H9 (cell line): ENCODE measurements around the gene CX3CR1. TPM values are rescaled to one million over a fixed set of nuclear protein-coding genes. Genes with fewer than 3 reads are reported as not detected.

ENCODE experiments used
- DNase-seq: peaks from one replicate; pipeline ENCODE4 v3.0.0-alpha.2; 2017
- H2AFZ ChIP-seq: one replicate; pipeline ENCODE4 v1.6.1; 2013; ENCODE audit warnings: mild to moderate bottlenecking, low read length, control low read depth, moderate library complexity
- H2AK5ac ChIP-seq: 2 replicates; pipeline ENCODE4 v1.6.1; 2013; ENCODE audit warnings: low read length, control low read depth, mixed read lengths; ENCODE audit not compliant: insufficient read length
- H2BK120ac ChIP-seq: one replicate; pipeline ENCODE4 v1.6.1; 2013; ENCODE audit warnings: low read depth, mild to moderate bottlenecking, low read length, control low read depth, inconsistent platforms; ENCODE audit not compliant: poor library complexity, severe bottlenecking
- H2BK12ac ChIP-seq: 2 replicates; pipeline ENCODE4 v1.6.1; 2013; ENCODE audit warnings: low read length, control low read depth, mixed read lengths, low read depth; ENCODE audit not compliant: insufficient read length
- H2BK15ac ChIP-seq: 2 replicates; pipeline ENCODE4 v1.6.1; 2013; ENCODE audit warnings: low read depth, low read length, control low read depth
- H2BK20ac ChIP-seq: one replicate; pipeline ENCODE4 v1.6.1; 2013; ENCODE audit warnings: low read depth, mild to moderate bottlenecking, low read length, control low read depth, inconsistent platforms; ENCODE audit not compliant: poor library complexity, severe bottlenecking
- H2BK5ac ChIP-seq: 2 replicates; pipeline ENCODE4 v1.6.1; 2013; ENCODE audit warnings: low read length, control low read depth, mixed read lengths; ENCODE audit not compliant: insufficient read length
- H3K14ac ChIP-seq: 2 replicates; pipeline ENCODE4 v1.6.1; 2013; ENCODE audit warnings: low read length, control low read depth; ENCODE audit not compliant: insufficient read depth
- H3K18ac ChIP-seq: 2 replicates; pipeline ENCODE4 v1.6.1; 2013; ENCODE audit warnings: low read depth, mild to moderate bottlenecking, mixed read lengths, low read length, control low read depth; ENCODE audit not compliant: insufficient read length
- H3K23ac ChIP-seq: 2 replicates; pipeline ENCODE4 v1.6.1; 2013; ENCODE audit warnings: low read length, control low read depth, mixed read lengths, low read depth; ENCODE audit not compliant: insufficient read length
- H3K23me2 ChIP-seq: 2 replicates; pipeline ENCODE4 v1.6.1; 2013; ENCODE audit warnings: low read depth, mild to moderate bottlenecking, mixed read lengths, low read length, control low read depth; ENCODE audit not compliant: insufficient read length, poor library complexity, severe bottlenecking
- H3K27ac ChIP-seq: 2 replicates; pipeline ENCODE4 v1.5.1; 2013; ENCODE audit warnings: low read length, control low read depth, mixed read lengths, low read depth; ENCODE audit not compliant: insufficient read length
- H3K27me3 ChIP-seq: 2 replicates; pipeline ENCODE4 v1.6.1; 2013; ENCODE audit warnings: low read length, control low read depth, inconsistent platforms; ENCODE audit not compliant: insufficient read depth
- H3K4ac ChIP-seq: 2 replicates; pipeline ENCODE4 v1.6.1; 2013; ENCODE audit warnings: low read depth, mild to moderate bottlenecking, control low read depth, inconsistent platforms, low read length, moderate library complexity
- H3K4me1 ChIP-seq: 2 replicates; pipeline ENCODE4 v1.6.1; 2013; ENCODE audit warnings: low read length, control low read depth, inconsistent platforms; ENCODE audit not compliant: insufficient read depth
- H3K4me2 ChIP-seq: 2 replicates; pipeline ENCODE4 v1.6.1; 2013; ENCODE audit warnings: low read length, control low read depth, mixed read lengths; ENCODE audit not compliant: insufficient read length, insufficient read depth
- H3K56ac ChIP-seq: 2 replicates; pipeline ENCODE4 v1.6.1; 2013; ENCODE audit warnings: low read depth, mild to moderate bottlenecking, mixed read lengths, low read length, control low read depth; ENCODE audit not compliant: insufficient read length
- H3K79me1 ChIP-seq: 2 replicates; pipeline ENCODE4 v1.6.1; 2013; ENCODE audit warnings: low read depth, mild to moderate bottlenecking, moderate library complexity, low read length, control low read depth, inconsistent platforms; ENCODE audit not compliant: insufficient read depth, poor library complexity, severe bottlenecking
- H3K79me2 ChIP-seq: 2 replicates; pipeline ENCODE4 v1.6.1; 2013; ENCODE audit warnings: low read length, control low read depth, inconsistent platforms; ENCODE audit not compliant: insufficient read depth
- H3K9ac ChIP-seq: 2 replicates; pipeline ENCODE4 v1.6.1; 2013; ENCODE audit warnings: low read length, control low read depth, mixed read lengths; ENCODE audit not compliant: insufficient read length; ENCODE audit errors: extremely low read depth
- H3K9me3 ChIP-seq: one replicate; pipeline ENCODE4 v1.6.1; 2013; ENCODE audit warnings: low read depth, low read length, inconsistent platforms; ENCODE audit not compliant: control insufficient read depth
- H3T11ph ChIP-seq: one replicate; pipeline ENCODE4 v1.6.1; 2013; ENCODE audit warnings: mild to moderate bottlenecking, low read length, control low read depth, inconsistent platforms
- H4K20me1 ChIP-seq: one replicate; pipeline ENCODE4 v1.6.1; 2013; ENCODE audit not compliant: control insufficient read depth, insufficient read length, insufficient read depth
- H4K5ac ChIP-seq: 2 replicates; pipeline ENCODE4 v1.6.1; 2013; ENCODE audit warnings: low read depth, mild to moderate bottlenecking, mixed read lengths, low read length, control low read depth; ENCODE audit not compliant: insufficient read length
- H4K8ac ChIP-seq: replicated peaks from 2 replicates; pipeline ENCODE4 v1.6.1; 2013; ENCODE audit warnings: low read length, control low read depth, mixed read lengths, low read depth; ENCODE audit not compliant: insufficient read length
- H4K91ac ChIP-seq: 2 replicates; pipeline ENCODE4 v1.6.1; 2013; ENCODE audit warnings: low read depth, mild to moderate bottlenecking, moderate library complexity, mixed read lengths, low read length, control low read depth; ENCODE audit not compliant: insufficient read length
- H3K27ac Mint-ChIP-seq, 3 experiments: 2 replicates in 2 of 3; 3 replicates in 1 of 3; pipeline ENCODE4 v1.8.0; 2020 to 2021; ENCODE audit warnings: mixed read lengths in 3 of 3, mild to moderate bottlenecking in 1 of 3, moderate library complexity in 1 of 3
- H3K27me3 Mint-ChIP-seq: 2 replicates; pipeline ENCODE4 v1.8.0; 2021; ENCODE audit warnings: low read depth, mild to moderate bottlenecking, moderate library complexity, mixed read lengths
- H3K36me3 Mint-ChIP-seq, 3 experiments: 2 replicates in 2 of 3; 3 replicates in 1 of 3; pipeline ENCODE4 v1.8.0; 2020 to 2021; ENCODE audit warnings: low read depth in 3 of 3, mixed read lengths in 3 of 3; ENCODE audit not compliant: insufficient read depth in 1 of 3
- H3K4me1 Mint-ChIP-seq, 2 experiments: 2 replicates each; pipeline ENCODE4 v1.8.0; 2020; ENCODE audit warnings: mixed read lengths in 2 of 2
- H3K4me3 Mint-ChIP-seq, 2 experiments: 2 replicates in 1 of 2; 3 replicates in 1 of 2; pipeline ENCODE4 v1.8.0; 2020 to 2021; ENCODE audit warnings: mild to moderate bottlenecking in 2 of 2, mixed read lengths in 2 of 2, moderate library complexity in 1 of 2
- H3K9me3 Mint-ChIP-seq, 2 experiments: 2 replicates in 1 of 2; 3 replicates in 1 of 2; pipeline ENCODE4 v1.8.0; 2020; ENCODE audit warnings: mild to moderate bottlenecking in 2 of 2, mixed read lengths in 2 of 2, moderate library complexity in 1 of 2
- WGBS: extraction: QIAGEN DNeasy Blood & Tissue Kit; methylation state at CpG from one replicate; pipeline ENCODE4 v1.1.7; 2013; ENCODE audit warnings: missing lambda C conversion rate, low lambda C conversion rate, mixed read lengths; ENCODE audit not compliant: insufficient read length; ENCODE audit errors: extremely low coverage; 5-methylcytosine and 5-hydroxymethylcytosine counted together
- total RNA-seq: library from RNA; stranded (reverse); gene quantifications from 2 replicates; pipeline ENCODE4 v1.2.1, GENCODE V29; 2021
- TF ChIP-seq, protein P1 (sequence below): fragments of 200-600 bp; sonication (generic); conservative IDR thresholded peaks from 3 replicates; pipeline ENCODE4 v1.8.0; 2021; ENCODE audit warnings: antibody characterized with exemption, mild to moderate bottlenecking

The CX3CR1 gene
- total RNA-seq, 1 experiment from 2014 or later, result not detected

DNA sequence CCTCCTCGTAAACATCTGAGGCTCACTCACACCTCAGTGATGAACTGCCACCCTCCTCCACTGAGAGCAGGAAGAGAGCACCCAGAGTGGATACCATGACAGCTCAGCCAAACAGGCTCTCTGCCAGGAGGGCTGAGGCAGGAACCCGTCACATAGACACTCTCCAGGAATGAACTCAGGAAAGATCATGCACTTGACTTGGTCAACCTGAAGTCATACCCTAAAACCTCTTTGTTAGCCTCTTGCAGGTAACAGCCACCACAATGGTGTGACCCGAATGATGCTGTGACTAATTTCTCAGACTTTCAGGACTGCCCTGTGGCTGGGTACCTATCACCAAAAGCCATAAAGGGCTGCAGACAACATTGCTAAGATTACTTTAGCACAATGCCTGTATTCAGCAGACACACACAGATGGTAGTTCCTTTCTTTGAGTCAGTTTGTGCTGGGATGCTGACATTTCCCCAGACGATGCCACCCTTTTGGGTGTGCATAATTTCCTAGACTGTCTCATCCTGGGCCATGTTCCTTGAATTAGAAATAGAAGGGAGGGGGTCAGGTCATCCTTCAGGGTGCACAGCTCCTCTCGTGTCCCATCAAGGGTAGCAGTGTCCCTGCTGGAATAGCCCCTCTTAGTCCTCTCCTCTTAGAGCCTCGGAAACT, 30.3 kb downstream of the CX3CR1 start:
- Histone ChIP-seq H3K18ac (no peak overlapping the region), H4K91ac (no peak overlapping the region), H2AK5ac (no peak overlapping the region), H3K79me2 (no peaks in the 10 kb centered on the region), H3K27me3 (no peaks in the 10 kb centered on the region), H2BK120ac (no peak overlapping the region), H3K23ac (no peak overlapping the region), H2BK15ac (no peak overlapping the region), H3K56ac (no peak overlapping the region), H3K14ac (no peak overlapping the region), H3K9me3 (no peaks in the 10 kb centered on the region), H3K9ac (no peak overlapping the region), H3K79me1 (no peaks in the 10 kb centered on the region), H2BK12ac (no peak overlapping the region), H3K4me2 (no peak overlapping the region), H3T11ph (no peak overlapping the region), H4K20me1 (no peaks in the 10 kb centered on the region), H3K4ac (no peak overlapping the region), H3K23me2 (no peaks in the 10 kb centered on the region), H2BK20ac (no peak overlapping the region), H4K8ac (no peak overlapping the region), H3K4me1 (no peaks in the 10 kb centered on the region), H4K5ac (no peak overlapping the region), H2BK5ac (no peak overlapping the region), H2AFZ (no peak overlapping the region), H3K27ac (no peak overlapping the region)
- WGBS, result no CpG with 5 or more reads among the region's 6 CpGs
- H3K4me1 Mint-ChIP-seq, result peaks cover 4% of the 10 kb centered on the region in 2 experiments; a peak in 3 of 4 replicates
- no peak overlapping the region for H3K4me3 Mint-ChIP-seq
- H3K27ac Mint-ChIP-seq, result no peak overlapping the region; a peak in 1 of 7 replicates
- DNase-seq, result no peak
- no peaks in the 10 kb centered on the region for H3K9me3 Mint-ChIP-seq
- H3K27me3 Mint-ChIP-seq, result peaks cover 5% of the 10 kb centered on the region
- H3K36me3 Mint-ChIP-seq, result no peaks in the 10 kb centered on the region
- TF ChIP-seq, protein P1, sequence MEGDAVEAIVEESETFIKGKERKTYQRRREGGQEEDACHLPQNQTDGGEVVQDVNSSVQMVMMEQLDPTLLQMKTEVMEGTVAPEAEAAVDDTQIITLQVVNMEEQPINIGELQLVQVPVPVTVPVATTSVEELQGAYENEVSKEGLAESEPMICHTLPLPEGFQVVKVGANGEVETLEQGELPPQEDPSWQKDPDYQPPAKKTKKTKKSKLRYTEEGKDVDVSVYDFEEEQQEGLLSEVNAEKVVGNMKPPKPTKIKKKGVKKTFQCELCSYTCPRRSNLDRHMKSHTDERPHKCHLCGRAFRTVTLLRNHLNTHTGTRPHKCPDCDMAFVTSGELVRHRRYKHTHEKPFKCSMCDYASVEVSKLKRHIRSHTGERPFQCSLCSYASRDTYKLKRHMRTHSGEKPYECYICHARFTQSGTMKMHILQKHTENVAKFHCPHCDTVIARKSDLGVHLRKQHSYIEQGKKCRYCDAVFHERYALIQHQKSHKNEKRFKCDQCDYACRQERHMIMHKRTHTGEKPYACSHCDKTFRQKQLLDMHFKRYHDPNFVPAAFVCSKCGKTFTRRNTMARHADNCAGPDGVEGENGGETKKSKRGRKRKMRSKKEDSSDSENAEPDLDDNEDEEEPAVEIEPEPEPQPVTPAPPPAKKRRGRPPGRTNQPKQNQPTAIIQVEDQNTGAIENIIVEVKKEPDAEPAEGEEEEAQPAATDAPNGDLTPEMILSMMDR, result no peak
